Suppressor macrophage treated with lipopolysaccharide for 4 hours (primary cell): ENCODE data around the gene TOR4A.
"Not testable (repeated sequence)": the region's sequence is repeated elsewhere in the genome, so short reads cannot be mapped to it uniquely, and the experiment has no call there.

Experiments
- DNase-seq: peaks from one replicate; pipeline ENCODE4 v3.0.0-alpha.2; 2020

The TOR4A gene

GRCh38 chr9:137253717-137254623, 23.6 kb upstream of the TOR4A start:
- no peak for DNase-seq

GRCh38 chr9:137254624-137255447, 22.7 kb upstream of the TOR4A start, which contains the start of gene NELFB:
Gene NELFB, plus strand, starts transcription at chr9:137255327.
- DNase-seq: peak; percentile 95

DNA sequence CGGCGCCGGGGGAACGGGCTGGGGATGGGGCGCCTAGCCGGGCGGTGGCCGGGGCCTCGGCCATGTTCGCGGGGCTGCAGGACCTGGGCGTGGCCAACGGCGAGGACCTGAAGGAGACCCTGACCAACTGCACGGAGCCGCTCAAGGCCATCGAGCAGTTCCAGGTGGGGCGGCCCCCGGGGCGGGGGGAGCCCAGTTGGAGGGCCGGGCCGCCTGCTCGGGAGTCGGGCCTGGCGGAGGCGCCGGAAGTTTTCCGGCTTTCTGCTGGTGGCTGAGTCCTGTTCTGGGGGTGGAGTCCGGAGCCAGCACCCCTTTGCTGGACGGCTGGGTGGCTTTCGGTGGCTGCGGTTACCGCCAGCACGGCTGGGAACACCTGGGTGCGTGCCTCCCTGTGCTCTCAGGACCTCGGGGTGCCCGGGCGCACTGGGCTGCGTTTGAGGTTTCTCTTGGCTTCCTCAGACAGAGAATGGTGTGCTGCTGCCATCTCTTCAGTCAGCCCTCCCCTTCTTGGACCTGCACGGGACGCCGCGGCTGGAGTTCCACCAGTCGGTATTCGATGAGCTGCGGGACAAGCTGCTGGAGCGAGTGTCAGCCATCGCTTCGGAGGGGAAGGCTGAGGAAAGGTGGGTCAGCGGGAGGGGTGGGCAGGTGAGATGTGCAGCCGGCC, 21.9 kb upstream of the TOR4A start:
- no peak for DNase-seq

- DNase-seq: no peak
Measured at GRCh38 chr9:137256362-137256761, 21.2 kb upstream of the TOR4A start.

- no peak for DNase-seq
Measured at GRCh38 chr9:137256856-137257255, 20.7 kb upstream of the TOR4A start.

DNA sequence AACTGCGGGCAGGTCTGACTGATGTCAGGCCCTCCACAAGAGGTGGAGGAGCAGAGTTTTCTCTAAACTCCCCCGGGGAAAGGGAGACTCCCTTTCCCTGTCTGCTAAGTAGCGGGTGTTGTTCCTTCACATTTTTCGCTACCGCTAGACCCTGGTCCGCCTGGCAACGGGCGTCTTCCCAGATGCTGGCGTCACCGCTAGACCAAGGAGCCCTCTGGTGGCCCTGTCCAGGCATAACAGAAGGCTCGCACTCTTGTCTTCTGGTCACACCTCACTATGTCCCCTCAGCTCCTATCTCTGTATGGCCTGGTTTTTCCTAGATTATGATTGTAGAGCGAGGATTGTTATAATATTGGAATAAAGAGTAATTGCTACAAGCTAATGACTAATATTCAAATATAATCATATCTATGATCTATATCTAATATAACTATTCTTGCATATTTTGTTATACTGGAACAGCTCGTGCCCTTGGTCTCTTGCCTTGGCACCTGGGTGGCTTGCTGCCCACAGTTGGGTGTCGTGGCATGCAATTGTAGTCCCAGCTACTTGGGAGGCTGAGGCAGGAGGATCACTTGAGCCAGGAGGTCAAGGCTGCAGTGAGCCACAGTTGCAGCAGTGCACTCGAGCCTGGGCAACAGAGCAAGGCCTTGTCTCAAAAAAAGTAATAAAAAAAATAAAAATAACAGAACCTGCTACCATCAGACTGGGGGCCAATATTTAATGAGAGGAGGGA, 15.2 kb upstream of the TOR4A start:
- not testable (repeated sequence) for DNase-seq

- no peak for DNase-seq
Measured at GRCh38 chr9:137262909-137263285, 14.6 kb upstream of the TOR4A start.

DNA sequence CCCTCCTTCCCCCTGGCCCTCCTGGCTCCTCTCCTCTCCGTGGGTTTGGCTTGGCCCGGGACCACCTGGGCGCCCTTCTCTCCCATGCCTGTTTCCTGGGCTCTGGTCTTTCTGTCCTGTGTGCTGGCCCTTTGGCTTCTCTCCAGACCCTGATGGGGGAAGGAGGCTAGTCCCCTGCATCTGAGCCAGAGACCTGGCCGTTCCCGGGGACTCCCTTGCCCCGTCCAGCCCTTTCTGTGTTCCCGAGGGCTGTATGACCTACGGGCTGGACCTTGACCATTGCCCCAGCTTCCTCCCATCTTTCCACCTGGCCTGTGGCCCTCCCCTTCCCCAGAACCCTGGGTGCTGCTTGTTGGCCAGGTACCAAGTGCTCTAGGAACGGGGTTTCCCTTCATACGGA, 14.0 kb upstream of the TOR4A start:
- DNase-seq: no peak

DNA sequence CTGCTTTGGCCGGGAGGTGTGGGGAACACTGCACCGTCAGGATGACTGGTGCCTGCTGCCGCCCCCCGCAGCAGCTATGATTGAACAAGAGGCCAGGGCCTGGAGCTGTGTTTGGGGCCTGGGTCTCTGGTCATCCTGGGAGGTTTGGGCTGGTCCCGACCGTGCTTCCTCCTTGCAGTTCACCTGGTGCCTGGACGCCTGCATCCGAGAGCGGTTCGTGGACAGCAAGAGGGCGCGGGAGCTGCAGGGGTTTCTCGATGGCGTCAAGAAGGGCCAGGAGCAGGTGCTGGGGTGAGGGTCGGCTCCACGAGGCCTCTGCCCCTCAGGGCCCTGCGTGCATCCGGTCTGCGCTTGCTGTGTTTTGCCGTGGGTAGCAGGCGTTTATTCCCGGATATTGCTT, 13.5 kb upstream of the TOR4A start:
- DNase-seq: no peak

DNA sequence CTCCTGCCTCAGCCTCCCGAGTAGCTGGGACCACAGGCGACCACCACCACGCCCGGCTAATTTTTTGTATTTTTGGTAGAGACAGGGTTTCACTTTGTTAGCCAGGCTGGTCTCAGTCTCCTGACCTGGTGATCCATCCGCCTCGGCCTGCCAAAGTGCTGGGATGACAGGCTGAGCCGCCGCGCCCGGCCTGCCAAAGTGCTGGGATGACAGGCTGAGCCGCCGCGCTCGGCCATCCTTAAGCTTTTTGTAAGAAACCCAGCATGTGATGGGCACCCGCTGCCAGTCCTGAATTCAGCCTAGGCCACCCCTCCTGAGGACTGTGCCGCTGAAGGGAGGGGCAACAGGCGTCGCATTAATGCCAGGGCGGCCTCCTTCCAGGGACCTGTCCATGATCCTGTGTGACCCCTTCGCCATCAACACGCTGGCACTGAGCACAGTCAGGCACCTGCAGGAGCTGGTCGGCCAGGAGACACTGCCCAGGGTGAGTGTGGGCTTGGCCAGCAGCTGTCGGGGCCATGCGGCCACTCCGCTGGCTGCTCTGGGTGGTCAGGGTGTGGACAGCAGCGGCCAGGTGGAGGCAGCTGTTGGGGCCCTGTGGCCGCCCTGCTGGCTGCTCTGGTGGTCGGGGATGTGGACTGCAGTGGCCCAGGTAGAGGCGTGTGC, 11.9 kb upstream of the TOR4A start:
- no peak for DNase-seq

- DNase-seq: no peak
Measured at GRCh38 chr9:137266162-137266527, 11.4 kb upstream of the TOR4A start.

GRCh38 chr9:137266585-137267453, 10.7 kb upstream of the TOR4A start:
- no peak for DNase-seq

DNA sequence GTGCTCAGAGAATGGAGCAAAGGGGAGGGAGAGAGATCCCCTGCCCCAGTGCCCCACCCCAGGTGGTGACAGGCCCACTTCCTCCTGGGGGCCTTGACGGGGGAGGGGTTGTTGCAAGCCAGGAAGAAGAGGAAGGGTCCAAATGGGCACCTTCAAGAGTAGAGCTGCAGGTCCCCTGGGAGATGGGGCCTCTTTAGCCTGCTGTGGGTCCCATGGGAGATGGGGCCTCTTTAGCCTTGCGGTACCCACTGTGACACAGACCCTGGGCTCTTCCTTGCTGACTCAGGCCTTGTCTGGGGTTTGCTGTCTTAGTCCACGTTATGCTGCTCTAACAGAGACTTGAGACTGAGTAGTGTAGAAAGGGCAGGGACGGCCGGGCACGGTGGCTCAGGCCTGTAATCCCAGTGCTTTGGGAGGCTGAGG, 9.6 kb upstream of the TOR4A start:
- DNase-seq: no peak

DNA sequence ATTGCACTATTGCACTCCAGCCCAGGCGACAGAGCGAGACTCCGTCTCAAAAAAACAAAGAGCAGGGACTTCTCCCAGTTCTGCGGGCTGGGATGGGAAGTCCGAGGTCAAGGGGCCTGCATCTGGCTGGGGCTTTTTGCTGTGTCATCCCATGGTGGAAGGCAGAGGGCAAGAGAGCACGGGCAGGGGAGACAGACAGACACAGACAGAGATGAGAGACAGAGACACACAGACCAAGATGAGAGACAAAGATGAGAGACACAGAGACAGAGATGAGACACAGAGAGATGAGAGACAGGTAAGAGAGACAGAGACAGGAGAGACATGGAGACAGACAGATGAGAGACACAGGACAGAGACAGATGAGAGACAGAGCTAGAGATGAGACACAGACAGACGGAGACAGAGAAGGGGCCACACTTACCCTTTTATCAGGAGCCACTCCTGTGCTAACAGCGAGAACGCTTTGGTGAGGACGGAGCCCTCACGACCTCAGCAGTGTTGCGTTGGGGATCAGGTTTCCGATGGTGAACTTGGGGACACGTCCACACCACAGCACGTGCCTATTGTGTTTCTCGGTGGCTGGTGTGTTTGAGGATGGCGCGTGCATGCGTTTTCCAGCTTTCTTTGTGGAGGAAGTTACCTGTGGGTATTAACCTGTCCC, 8.9 kb upstream of the TOR4A start:
- DNase-seq: peak; percentile 23

GRCh38 chr9:137269231-137269772, 8.2 kb upstream of the TOR4A start:
- no peak for DNase-seq

- DNase-seq: no peak
Measured at GRCh38 chr9:137270929-137271695, 6.4 kb upstream of the TOR4A start.

GRCh38 chr9:137271696-137272076, 5.8 kb upstream of the TOR4A start:
- no peak for DNase-seq

DNA sequence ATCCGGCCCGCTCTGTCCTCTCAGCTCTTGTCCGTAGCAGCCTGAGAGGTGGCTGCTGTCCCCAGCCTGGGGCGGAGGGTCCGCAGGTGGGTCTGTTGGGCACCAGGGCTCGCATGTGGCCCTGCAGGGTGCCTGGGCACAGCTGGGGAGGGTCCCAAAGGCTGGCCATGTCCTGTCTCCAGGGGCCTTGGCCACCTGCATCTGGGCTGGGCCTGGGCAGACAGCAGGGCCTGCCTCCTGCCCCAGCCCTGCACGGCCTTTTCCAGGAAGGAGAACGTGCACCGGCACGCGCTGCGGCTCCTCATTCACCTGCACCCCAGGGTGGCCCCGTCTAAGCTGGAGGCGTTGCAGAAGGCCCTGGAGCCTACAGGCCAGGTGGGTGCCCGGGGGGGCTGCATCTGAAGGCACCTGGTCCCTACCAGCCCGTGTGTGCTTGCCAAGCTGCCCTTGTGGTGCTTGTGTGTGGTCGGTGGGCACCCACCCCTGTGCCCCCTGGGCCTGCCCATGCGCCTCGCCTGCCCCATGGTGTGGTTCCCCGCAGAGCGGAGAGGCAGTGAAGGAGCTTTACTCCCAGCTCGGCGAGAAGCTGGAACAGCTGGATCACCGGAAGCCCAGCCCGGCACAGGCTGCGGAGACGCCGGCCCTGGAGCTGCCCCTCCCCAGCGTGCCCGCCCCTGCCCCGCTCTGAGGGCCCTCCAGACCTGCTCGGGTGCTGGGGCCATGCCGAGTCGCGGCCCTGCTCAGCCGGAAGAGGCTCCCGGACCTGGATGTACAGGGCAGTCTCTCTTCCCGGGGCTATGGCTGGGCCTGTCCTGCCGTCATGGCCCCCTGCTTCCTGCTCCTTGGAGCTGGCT, 5.1 kb upstream of the TOR4A start:
- DNase-seq: no peak
